ENCODE measurements around the gene COG1.

The COG1 gene

DNA sequence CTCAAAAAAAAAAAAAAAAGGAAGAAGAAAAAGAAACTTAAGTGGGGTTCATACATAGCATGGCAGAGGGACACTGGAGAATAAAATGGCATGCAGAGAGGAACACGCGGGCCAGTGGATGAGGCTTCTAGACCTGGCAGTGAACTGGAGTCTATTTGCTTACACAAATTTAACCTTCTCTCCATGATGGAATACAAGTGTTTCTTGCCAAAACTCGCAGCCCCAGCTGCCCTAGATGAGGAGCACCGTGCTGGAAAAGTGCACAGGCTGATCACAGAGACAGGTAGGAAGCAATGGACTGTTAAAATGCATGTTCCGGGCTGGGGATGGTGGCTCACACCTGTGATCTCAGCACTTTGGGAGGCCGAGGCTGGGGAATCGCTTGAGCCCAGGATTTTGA, 18.7 kb upstream of the COG1 start:
- no peak for DNase-seq (ENCODE audit: low read depth)
- no peak overlapping the region for H3K4me3 ChIP-seq (ENCODE audit: low read depth, low read length)
- TF ChIP-seq, protein P1, sequence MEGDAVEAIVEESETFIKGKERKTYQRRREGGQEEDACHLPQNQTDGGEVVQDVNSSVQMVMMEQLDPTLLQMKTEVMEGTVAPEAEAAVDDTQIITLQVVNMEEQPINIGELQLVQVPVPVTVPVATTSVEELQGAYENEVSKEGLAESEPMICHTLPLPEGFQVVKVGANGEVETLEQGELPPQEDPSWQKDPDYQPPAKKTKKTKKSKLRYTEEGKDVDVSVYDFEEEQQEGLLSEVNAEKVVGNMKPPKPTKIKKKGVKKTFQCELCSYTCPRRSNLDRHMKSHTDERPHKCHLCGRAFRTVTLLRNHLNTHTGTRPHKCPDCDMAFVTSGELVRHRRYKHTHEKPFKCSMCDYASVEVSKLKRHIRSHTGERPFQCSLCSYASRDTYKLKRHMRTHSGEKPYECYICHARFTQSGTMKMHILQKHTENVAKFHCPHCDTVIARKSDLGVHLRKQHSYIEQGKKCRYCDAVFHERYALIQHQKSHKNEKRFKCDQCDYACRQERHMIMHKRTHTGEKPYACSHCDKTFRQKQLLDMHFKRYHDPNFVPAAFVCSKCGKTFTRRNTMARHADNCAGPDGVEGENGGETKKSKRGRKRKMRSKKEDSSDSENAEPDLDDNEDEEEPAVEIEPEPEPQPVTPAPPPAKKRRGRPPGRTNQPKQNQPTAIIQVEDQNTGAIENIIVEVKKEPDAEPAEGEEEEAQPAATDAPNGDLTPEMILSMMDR (IDR thresholded peaks at IDR 0.05; ENCODE audit: insufficient read depth, low read depth, low read length, missing control alignments), result no peak

GRCh38 chr17:73175962-73176565, 16.8 kb upstream of the COG1 start:
- TF ChIP-seq, protein P1 (IDR thresholded peaks at IDR 0.05; ENCODE audit: insufficient read depth, low read depth, low read length, missing control alignments), result no peak
- no peak for DNase-seq (ENCODE audit: low read depth)
- H3K4me3 ChIP-seq (ENCODE audit: low read depth, low read length), result no peak overlapping the region

- no peak overlapping the region for H3K4me3 ChIP-seq (ENCODE audit: low read depth, low read length)
- TF ChIP-seq, protein P1 (IDR thresholded peaks at IDR 0.05; ENCODE audit: insufficient read depth, low read depth, low read length, missing control alignments), result no peak
- DNase-seq (ENCODE audit: low read depth), result no peak
Measured at GRCh38 chr17:73179387-73179786, 13.5 kb upstream of the COG1 start.

DNA sequence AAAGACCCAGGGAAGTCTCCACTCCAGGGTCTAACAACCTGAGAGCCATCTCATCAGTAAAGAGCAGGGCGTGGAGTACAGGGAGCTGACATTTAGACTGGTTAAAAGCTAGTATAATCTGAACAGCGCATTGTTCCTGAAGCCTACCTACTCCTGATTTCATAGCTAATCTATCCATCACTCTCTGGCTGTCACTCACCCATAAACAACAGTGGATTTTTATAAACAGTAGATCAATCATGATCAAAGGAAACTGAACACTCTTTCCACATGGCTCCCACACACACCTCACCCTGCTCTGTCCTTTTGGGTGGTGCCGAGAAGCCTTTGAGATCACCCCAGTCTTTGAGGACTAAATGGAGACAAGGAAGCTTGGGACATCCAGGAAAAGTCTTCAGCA, 13.0 kb upstream of the COG1 start:
- DNase-seq (ENCODE audit: low read depth), result no peak
- no peak overlapping the region for H3K4me3 ChIP-seq (ENCODE audit: low read depth, low read length)
- TF ChIP-seq, protein P1 (IDR thresholded peaks at IDR 0.05; ENCODE audit: insufficient read depth, low read depth, low read length, missing control alignments), result no peak

DNA sequence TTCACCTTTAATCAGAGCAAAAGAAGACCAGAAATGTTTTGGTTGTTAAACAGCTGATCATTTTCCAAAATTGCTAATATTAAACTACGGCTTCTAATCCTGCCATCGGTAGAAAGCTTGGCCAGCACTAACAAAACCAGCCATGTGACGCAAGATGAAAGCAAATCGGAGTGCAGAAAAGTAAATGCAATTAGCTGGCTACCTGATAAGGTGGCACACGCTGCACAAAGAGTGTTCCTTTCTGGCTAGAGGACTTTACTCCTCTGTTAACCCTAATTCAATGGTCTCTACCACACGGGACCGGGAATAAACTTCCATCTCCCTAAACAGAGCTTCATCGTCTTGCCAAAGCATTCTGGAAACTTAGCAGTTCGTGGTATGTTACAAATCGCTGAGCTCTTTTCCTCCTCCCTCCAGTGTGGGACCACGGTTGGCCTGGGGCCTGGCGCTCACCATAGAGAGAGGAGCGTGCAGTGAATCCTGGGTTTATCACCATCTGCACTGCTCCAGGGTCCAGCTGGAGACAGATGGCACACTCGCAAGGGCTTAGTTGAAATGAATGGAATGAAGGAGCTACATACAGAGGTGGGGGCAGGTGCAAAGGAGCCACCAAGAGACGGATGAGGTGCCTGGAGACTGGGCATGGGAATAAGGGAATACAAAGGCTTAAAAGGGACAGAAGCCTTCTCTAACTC, 10.1 kb upstream of the COG1 start:
- no peak for DNase-seq (ENCODE audit: low read depth)
- no peak overlapping the region for H3K4me3 ChIP-seq (ENCODE audit: low read depth, low read length)
- TF ChIP-seq, protein P1 (IDR thresholded peaks at IDR 0.05; ENCODE audit: insufficient read depth, low read depth, low read length, missing control alignments), result no peak

DNA sequence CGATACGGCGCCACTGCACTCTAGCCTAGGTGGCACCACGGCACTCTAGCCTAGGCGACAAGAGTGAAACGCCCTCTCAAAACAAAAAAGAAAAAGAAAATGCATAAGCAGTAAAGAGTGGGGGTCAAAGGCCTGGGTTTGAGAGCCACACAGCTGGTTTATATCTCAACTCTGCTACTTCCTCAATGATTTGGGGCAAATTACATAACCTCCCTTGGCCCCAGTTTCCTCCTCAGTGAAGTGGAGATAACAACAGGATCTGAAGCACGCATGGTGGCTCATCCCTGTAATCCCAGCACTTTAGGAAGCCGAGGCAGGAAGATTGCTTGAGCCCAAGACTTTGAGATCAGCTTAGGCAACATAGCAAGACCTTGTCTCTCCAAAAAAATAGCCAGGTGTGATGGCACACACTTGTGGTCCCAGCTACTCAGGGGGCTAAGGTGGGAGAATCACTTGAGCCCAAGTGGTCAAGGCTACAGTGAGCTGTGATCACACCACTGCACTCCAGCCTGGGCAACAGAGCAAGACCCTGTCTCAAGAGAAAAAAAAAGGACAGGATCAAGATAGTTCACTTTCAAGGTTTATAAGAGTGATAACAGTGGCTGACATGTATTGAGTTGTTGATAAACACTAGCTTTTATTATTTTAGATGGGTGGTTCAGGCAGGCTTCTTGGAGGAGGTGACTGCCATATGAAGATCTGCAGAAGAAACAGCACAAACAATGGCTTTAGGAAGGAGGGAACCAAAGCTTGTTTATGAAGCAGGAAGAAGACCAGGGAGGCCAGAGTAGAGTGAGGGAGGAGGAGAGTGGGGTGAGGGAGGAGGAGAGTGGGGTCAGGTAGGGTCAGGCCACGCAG, 8.5 kb upstream of the COG1 start:
- TF ChIP-seq, protein P1 (IDR thresholded peaks at IDR 0.05; ENCODE audit: insufficient read depth, low read depth, low read length, missing control alignments), result no peak
- DNase-seq (ENCODE audit: low read depth), result no peak
- H3K4me3 ChIP-seq (ENCODE audit: low read depth, low read length), result no peak overlapping the region

Data from GM12865 (cell line).